HUDEP-2 (cell line): ENCODE measurements around the gene VWF.

Experiments
- DNase-seq, 76 experiments: peaks; one replicate each; lab custom pipeline; 2025; ENCODE audit not compliant: unreplicated experiment in 76 of 76; lab: John Stamatoyannopoulos, UW

The VWF gene

DNA sequence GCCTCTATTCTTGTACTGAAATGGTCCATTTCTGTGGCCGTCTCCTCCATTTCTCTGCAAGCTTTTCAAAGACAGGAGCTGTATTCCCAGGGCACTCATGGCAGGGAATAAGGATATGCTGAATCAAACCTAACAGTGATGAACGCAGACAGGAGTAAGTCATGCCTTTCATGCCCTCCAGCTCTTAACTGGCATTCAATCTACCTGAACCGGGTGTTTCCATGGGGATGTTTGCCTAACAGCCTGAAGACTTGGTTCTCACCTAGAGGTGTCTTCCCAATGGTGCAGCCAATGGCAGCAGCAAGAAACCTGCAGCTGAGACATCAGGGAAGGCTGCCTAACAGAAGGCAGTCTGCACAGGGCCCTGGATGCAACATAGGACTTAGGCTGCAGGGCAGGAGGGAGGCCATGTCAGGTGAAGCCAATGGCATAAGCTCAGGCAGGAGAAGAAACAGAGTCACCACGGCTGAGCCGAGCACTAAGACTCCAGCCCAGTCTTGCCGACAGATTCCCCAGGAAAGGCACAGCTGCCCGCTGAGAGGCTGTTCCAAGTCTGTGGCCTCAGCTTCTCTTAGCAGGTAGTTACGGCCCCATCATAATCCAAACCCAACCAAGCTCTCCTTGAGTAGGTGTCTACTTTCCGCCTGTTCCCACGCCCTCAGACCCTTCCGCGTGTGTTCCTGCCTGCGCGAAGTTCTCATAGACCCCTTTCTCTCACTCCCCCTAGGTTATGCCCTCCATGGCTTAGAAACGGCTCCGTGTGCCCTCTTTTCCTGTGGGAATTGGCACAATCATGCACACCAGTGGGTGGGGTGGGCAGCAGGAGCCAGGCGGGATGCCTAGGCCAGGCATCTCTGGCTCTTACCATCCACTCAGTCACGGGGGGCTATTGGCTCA is 44.1 kb downstream of the VWF start:
- DNase-seq = no peak

DNA sequence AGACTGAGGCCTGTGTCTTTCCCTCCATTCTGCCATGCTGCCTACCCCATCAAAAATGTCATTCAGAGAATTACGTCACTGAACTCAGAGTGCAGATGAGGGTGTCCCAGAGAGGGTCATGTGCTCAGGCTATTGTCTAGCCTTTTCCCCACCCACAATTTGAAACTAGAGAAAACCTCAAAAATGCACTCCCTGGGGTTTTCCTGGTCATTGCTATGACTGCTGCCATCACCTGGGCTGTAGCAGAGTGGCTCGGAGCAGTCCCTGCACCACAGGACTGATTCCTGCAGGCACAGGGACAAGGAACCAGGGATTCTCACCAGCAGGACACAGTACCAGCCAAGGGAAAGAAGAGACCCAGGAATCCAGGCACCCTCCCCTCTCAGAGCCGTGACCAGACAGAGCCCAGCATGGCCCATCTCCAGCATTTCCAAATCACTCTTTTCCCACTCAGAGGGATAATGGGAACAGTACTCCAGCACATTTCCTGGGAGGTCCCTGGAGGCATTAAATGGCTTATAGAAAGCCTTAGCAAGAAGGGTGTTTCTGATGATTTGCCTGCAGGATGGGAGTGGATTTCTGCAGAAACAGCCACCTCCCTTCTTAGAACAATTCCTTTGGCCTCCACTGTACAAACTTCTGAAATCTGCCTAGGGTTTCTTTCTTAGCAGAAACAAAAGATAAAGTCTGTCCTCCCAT is 45.9 kb downstream of the VWF start:
- DNase-seq = no peak

DNA sequence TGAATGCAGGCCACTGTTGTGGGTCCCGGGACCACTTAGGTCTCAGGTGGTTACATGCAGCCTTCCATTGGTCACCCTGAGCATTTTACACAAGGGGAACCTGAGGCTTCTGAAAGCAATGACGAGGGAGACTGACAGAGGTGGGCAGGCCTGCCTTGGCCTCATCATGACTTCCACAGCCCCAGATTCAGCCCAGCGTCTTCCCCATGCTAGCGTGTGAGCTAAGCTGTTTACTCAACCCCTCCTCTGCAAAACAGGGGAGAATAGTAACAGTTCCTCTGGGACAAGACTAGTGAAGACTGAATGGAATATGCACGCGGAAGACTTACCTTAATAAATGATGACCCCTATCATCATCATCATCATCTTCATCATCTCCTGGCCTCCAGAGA is 46.8 kb downstream of the VWF start:
- no peak for DNase-seq

DNA sequence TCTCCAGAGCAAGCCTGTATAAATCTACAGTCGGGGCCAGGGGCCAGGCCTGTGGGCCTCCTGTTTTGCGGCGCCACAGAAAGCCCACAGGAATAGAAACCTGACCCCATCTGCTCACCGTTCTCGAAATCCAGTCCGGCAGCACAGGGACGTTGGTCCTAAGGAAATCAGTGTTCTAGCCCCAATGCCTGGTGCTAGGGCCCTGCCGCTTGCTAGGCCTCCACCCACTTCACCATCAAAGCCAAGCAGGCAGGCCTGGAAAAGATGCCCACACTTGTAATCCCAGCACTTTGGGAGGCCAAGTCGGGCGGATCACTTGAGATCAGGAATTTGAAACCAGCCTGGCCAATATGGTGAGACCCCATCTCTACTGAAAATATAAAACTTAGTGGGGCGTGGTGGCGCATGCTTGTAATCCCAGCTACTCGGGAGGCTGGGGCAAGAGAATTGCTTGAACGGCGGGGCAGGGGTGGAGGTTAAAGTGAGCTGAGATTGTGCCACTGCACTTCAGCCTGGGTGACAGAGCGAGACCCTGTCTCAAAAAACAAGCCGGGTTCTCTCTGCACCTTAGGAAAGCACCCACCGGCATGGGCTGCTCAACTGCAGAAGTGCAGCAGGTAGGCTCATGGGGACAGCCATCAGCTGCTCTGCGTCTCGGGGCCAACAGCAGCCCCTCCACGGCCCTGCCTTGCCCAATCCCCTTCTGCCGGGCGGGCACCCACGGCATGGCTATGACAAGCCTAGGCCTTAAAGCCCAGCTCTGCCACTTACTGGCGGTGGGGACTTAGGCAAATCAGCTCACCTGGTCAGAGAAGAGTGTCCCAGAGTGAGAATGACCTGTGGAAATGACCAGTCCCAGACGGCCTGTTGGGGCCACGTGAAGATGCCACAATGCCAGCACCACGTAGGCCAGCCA is 47.4 kb downstream of the VWF start:
- no peak for DNase-seq

DNA sequence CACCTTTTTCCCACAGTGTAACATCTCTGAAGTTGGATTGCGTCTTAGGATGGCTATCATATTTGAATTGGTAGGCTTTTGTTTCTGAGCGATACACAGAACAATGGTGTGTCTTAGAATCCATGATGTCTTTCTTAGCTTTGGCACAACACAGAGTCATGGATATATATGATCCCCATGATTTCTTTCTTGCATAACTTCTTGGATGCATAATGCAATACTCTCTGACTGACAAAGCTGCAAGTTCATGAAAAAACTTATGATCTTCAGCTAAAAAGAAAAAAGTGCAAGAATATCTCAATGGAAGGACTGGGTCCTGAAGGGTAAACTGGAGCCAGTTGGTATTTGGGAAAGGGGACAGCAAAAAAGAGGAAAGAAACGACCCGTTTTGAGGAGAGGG is 48.1 kb downstream of the VWF start:
- DNase-seq = no peak

DNA sequence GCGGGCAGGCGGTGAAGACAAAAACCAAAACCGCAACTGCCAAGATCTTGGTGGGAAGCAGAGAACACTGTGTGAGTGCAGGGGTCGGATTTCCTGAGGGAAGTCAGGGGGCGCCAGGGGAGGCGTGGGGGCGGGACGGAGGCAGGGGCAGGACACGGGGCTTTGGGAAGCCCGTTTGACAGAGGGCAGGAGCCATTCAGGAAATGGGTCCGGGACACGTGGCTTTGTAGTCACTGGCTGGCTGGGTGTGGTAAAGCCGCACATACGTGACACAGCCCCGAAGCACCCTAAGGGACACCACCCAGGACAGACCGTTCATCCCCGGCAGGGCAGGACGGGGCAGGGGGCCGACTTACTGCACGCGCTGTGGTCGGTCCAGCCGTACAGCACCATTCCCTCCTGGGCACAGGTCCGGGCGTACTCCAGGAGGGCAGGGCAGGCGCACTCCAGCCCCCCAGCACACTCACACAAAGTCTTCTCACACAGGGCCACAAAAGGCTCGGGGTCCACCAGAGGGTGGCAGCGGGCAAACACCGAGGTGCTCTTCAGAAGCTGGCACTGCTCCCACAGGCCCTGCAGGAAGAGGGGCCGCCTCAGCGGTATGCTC is 49.4 kb downstream of the VWF start:
- peak in 3 of 76 experiments; percentile 3 to 19 (median 14) for DNase-seq

DNA sequence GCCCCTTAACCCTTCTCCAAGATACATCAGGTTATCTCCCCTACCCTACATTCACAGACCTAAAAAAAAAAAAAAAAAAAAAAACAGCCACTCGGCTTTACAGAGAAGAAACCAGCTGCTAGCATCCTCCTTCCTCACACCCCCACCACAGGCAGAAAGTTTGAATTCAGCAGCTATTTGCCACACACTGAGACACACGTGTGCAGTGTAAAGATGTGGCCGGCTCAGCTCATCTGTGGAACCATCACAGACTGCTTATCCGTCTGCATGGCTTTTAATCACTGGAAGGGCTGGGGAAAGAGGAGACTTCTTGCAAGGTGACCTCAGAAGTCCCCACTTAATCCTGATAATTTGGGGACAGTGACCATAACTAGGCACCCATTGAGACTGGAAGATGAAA is 50.0 kb downstream of the VWF start:
- DNase-seq = no peak

DNA sequence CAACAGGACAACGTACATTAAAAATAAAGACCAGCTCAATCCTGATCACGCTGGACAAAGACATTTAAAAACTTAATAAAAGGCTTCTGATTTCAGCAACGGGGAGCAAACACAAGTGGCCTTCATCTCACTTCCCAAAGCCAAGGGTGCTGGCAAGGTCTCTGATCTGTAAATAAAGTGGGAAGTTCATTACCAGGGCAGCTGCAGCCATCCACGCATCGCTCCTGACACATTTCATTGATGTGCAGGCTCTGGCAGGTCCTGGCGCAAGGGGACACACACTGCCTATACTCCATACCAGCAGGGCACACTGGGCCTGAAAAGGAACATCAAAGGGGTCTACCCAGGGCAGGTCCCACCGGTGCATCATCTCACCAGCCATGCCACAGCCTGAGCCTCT is 51.0 kb downstream of the VWF start:
- no peak for DNase-seq

DNA sequence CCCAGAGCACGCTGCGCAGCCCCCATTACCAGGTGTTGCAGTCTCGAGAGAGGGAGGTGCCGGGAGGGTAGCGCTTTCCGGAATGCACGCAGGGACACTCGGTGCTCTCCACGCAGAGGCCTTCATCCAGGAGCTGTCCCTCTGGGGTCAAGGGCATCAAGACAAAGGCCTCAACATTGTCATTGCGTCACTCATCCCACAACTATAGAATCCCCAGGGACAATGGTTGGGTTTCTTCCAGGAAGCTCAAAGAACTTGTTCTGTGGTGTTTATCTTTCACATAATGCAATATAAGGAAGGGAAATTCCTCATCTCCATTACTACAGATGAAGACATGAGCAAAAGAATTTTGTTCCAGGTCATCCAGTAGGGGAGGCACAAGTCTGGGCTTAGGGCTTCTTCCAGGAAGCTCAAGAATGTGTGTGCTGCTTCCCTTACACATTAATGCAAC is 52.1 kb downstream of the VWF start:
- no peak for DNase-seq

DNA sequence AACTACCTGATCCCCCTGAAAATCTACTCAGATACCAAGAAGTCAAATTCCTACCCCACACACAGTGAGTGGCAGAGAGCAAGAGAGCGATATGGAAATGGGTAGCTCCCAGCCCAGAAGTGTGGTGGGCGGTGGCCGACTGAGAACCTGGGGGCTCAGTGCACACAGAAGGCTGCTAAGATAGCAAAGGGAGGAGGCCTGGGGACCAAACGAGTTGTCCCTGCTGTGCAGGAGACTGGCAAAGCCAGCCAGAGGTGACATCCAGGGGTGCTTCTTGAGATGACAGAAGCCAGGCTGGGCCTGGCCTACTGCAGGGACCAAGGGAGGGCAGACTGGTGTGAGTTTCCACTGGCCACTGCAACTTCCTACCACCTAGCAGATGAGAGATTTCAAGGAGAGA is 52.9 kb downstream of the VWF start:
- DNase-seq = no peak

DNA sequence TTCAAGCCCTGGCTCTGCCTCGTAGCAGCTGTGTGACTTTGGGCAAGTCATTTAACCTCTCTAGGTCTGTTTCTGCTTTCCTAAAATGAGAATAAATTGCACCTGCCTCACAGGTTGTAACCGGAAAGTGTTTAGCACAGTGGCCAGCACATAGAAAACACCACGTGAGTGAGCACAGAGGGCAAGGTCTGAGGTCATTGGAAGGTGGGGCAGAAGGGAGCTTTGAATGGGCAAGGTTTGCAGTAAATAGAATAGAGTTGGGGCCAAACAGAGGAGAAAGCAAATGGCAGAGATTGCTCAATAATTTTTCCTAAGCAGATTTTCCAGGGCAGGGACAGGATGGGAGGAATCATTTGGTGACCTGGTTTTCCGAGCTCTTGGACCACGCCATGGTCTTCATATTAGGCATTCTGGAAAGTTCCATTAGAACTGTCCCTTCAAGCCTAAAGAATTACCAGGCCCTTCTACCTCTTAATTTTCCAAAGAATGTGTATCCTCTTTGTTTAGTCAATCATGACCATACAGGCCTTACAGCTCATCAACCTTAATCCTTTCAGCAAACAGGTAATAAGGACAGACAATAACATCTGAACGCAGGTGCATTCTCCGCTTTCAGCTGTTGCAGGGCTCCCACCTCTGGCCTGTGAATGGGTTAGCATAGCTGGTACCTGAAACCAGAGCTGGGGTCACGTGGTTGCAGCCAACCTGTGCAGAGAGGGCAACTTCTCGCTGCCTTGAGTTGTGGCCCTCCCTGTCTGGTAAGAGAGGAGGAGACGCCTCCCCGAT is 53.8 kb downstream of the VWF start:
- no peak for DNase-seq

DNA sequence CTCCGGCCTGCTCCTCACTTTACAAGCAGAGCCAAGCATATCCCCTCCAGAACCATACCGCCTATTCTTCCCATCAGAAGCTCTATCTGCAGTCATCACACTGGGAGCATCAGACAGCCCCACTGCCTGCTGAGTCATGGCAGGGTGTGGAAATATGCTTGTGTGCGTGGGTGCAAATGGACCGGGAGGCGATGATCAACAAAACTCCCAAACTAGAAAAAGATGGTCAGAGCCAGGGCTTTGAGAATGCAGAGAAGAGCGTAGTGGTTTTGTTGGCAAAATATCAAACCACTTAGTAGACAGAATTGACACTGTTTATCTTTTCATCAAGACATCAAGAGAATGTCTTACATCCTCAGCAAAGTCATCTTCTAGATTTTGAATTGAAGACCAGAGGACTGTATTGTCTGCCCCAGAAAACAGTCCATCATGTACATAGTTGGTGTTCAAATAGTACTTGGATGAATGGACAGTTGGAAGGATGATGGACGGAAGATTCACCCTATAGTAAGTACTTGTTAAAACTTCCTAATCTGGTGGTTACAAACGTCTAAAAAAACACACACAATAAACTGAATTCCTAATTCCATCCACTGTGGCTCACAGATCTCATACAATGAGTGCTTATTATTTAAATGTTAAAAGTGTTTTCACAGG is 54.9 kb downstream of the VWF start:
- DNase-seq = peak in 1 of 76 experiments; percentile 13

DNA sequence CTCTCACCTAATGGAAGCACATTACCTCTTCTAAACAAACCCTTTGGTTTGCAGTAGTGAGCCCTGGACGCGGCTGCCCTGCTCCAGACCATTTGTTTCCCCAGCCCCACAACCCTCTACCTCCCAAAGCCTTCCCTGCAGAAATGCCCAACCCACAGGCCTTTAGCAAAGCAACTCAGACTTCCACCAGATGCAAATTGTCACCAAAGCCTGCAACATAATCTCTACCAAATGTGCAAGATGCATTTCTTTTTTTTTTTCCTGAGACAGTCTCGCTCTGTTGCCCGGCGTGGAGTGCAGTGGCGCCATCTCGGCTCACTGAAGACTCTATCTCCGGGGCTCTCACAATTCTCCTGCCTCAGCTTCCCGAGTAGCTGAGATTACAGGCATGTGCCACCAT is 56.2 kb downstream of the VWF start:
- no peak for DNase-seq

DNA sequence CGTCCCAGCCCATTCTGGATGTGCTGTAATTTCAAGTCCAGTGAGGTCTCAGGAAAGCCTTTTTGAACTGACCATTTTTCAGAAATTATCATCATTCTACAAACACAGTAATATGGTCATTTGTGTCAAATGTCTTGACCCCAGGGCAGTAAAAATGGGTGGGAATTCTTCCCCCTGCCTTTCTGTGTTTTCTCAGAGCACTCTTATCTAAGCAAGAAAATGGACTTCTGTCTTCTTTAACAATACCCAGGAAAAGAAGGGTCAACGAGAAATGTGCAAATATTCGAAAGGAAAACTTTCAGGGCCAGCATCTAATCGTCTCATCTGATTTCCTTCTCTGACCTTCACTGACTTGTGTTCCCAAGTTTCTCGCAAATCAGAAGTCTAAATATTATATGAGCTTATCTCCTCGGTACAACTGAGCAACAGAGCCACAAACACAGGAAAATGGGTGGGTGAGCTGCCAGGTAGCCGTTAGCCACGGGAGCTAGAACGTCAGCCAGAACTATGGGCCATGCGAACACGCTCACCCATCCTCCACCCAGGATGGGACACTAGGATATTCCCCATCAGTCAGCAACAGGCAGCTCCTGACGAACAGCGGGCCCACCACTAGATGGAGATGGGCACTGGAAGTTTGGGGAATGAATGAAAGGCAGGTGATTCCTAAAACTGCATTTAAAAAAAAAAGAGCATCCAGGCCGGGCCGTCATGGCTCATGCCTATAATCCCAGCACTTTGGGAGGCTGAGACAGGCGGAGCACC is 57.1 kb downstream of the VWF start:
- no peak for DNase-seq

DNA sequence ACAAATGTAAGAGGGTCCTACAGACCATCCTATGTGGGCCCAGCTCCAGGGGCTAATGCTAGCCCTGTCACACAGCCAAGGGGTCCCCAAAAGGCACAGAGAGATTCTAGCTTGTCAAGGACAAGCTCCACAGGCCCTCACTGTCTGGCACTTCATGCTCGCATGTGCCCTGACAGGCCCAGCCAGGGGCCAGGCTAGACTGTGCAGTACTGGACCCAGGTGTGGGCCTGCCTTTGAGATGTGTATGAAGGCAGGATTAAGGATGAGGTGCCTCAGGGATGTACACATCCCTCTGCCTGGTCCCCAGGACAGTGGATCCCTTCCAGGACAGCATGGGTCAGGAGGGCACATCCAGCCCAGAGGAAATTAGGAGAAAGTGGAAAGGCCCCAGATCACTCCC is 57.8 kb downstream of the VWF start:
- no peak for DNase-seq

DNA sequence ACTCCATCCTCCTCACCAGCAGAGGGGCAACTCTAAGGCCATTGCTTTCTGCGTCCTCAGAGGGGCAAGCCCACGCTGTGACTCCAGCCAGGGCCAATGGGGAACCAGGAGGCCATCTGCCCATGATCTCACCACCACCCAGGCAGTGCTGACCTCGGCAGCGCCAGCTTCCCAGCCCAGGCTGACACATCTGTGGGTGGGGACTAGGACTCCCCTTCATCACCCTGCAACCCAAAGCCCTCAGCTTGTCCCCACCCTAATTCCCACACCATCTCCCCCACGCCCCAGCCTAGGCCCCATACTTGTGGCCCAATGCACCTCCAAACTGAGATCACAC is 58.6 kb downstream of the VWF start:
- no peak for DNase-seq

DNA sequence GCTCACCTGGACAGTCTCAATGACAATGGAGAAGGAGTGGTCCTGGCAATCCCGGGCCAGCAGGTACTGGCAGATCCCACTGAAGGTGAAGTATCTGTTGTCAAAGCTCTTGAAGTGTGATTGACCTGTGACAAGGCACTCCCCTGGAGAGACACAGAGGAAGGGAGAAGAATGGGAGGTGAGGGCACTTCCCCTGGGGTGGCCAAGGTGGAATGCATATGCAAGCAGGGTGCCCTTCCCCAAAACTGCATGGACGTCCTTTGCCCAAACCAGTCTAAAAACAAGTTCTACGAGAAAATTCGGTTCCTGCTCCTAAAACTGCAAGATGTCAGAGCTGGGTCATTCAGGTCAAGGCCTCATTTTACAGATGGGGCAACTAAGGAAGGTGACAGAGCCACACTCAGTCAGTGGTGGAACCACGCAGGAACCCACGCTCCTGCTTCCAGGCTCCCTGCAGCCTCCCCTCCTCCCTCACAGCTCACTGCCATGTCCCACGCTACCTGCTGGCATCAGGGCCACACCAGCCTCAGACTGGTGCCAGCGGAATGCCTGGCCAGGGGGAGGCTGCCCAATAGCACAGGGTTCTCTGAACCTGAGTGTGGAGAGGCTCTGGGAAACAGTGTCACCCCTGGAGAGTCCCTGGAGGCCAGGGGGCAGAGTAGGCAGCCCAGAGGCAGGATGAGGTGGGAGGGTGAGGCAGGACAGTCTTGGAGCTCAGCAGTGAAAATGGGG is 59.2 kb downstream of the VWF start:
- no peak for DNase-seq
